ENCODE results near the gene STOML1. TPM values are rescaled to one million over a fixed set of nuclear protein-coding genes. Genes with fewer than 3 reads are reported as not detected.

STOML1 gene
- total RNA-seq, 8 experiments from 2014 or later: 7.7 to 31.4 (median 18.2) TPM

GRCh38 chr15:73936181-73936580 is 55.9 kb downstream of the STOML1 start:
- Histone ChIP-seq H3K4me3 (no peak overlapping the region), H3K4me1 (replicated peaks in 1 of 2) (peaks cover 48 to 51% of the 10 kb centered on the region in 2 donors), H3K27ac (peak overlapping the region; percentile 36 to 70)
- peak in 6 of 8 experiments; percentile 46 to 78 (median 74) for ATAC-seq (replicated peaks in 6 of 8)
- WGBS, 10 experiments: 29 to 93% (median 70%) methylated on average over 2 to 3 of the region's 5 CpGs; no CpG with 5 or more reads in 5 of the 10 experiments
- in situ Hi-C loops (cut with MboI; ENCODE audit: low pct_unique_long_range_greater_than_20kb in 2 of 9, low sequenced_read_pairs in 9 of 9, unreplicated experiment in 9 of 9): no loop called here

- WGBS, 10 experiments: no CpG with 5 or more reads among the region's 4 CpGs
- in situ Hi-C loops (cut with MboI; ENCODE audit: low pct_unique_long_range_greater_than_20kb in 2 of 9, low sequenced_read_pairs in 9 of 9, unreplicated experiment in 9 of 9): no loop called here
- peak in 7 of 8 experiments; percentile 6 to 60 (median 39) for ATAC-seq (replicated peaks in 6 of 8)
Observed at GRCh38 chr15:73935547-73935946, 56.5 kb downstream of the STOML1 start.

GRCh38 chr15:73934281-73934680 is 57.8 kb downstream of the STOML1 start:
- in situ Hi-C loops (cut with MboI; ENCODE audit: low pct_unique_long_range_greater_than_20kb in 2 of 9, low sequenced_read_pairs in 9 of 9, unreplicated experiment in 9 of 9): no loop called here
- Histone ChIP-seq H3K27ac (no peak overlapping the region), H3K4me1 (replicated peaks in 1 of 2) (peaks cover 37 to 39% of the 10 kb centered on the region in 2 donors), H3K4me3 (no peak overlapping the region)
- no peak for ATAC-seq (replicated peaks in 6 of 8)
- 68 to 90% (median 83%) methylated on average over 2 to 3 of the region's 7 CpGs; no CpG with 5 or more reads in 3 of the 10 experiments for WGBS, 10 experiments

More at GRCh38 chr15:73935547-73935946, 56.5 kb downstream of the STOML1 start:
- H3K4me3 ChIP-seq: no peak overlapping the region
- H3K4me1 ChIP-seq (replicated peaks in 1 of 2): peaks cover 41 to 45% of the 10 kb centered on the region in 2 donors
- H3K27ac ChIP-seq: peak overlapping the region; percentile 26 to 70

GRCh38 chr15:73932381-73933191 is 59.5 kb downstream of the STOML1 start:
- WGBS, 10 experiments: 17 to 80% (median 63%) methylated on average over 1 to 6 of the region's 6 CpGs; no CpG with 5 or more reads in 1 of the 10 experiments
- Histone ChIP-seq H3K4me3 (no peak overlapping the region), H3K27ac (no peak overlapping the region), H3K4me1 (replicated peaks in 1 of 2) (peaks cover 40 to 47% of the 10 kb centered on the region in 2 donors)
- ATAC-seq (replicated peaks in 6 of 8): peak in 1 of 8 experiments; percentile 6
- in situ Hi-C loops (cut with MboI; ENCODE audit: low pct_unique_long_range_greater_than_20kb in 2 of 9, low sequenced_read_pairs in 9 of 9, unreplicated experiment in 9 of 9): no loop called here

GRCh38 chr15:73931441-73931840 is 60.7 kb downstream of the STOML1 start:
- in situ Hi-C loops (cut with MboI; ENCODE audit: low pct_unique_long_range_greater_than_20kb in 2 of 9, low sequenced_read_pairs in 9 of 9, unreplicated experiment in 9 of 9): no loop called here

GRCh38 chr15:73930790-73931281 is 61.3 kb downstream of the STOML1 start:
- Histone ChIP-seq H3K4me3 (no peak overlapping the region), H3K27ac (no peak overlapping the region), H3K4me1 (replicated peaks in 1 of 2) (peaks cover 26 to 41% of the 10 kb centered on the region in 2 donors)
- ATAC-seq (replicated peaks in 6 of 8): peak in 1 of 8 experiments; percentile 1
- 5 to 100% (median 100%) methylated on average over 1 to 4 of the region's 7 CpGs; no CpG with 5 or more reads in 7 of the 10 experiments for WGBS, 10 experiments
- in situ Hi-C loops (cut with MboI; ENCODE audit: low pct_unique_long_range_greater_than_20kb in 2 of 9, low sequenced_read_pairs in 9 of 9, unreplicated experiment in 9 of 9): no loop called here

More at GRCh38 chr15:73931441-73931840, 60.7 kb downstream of the STOML1 start:
- no peak for ATAC-seq (replicated peaks in 6 of 8)
- H3K4me3 ChIP-seq: no peak overlapping the region
- WGBS, 10 experiments: 17 to 100% (median 35%) methylated on average over 1 of the region's 2 CpGs; no CpG with 5 or more reads in 4 of the 10 experiments
- peaks cover 29 to 42% of the 10 kb centered on the region in 2 donors for H3K4me1 ChIP-seq (replicated peaks in 1 of 2)
- H3K27ac ChIP-seq: no peak overlapping the region

GRCh38 chr15:73930371-73930770 is 61.7 kb downstream of the STOML1 start:
- Histone ChIP-seq H3K27ac (no peak overlapping the region), H3K4me1 (replicated peaks in 1 of 2) (peaks cover 22 to 40% of the 10 kb centered on the region in 2 donors), H3K4me3 (no peak overlapping the region)
- in situ Hi-C loops (cut with MboI; ENCODE audit: low pct_unique_long_range_greater_than_20kb in 2 of 9, low sequenced_read_pairs in 9 of 9, unreplicated experiment in 9 of 9): no loop called here
- 0 to 35% methylated on average over 1 to 3 of the region's 8 CpGs; no CpG with 5 or more reads in 8 of the 10 experiments for WGBS, 10 experiments
- ATAC-seq (replicated peaks in 6 of 8): peak in 2 of 8 experiments; percentile 9 to 34

- H3K4me3 ChIP-seq: no peak overlapping the region
- H3K4me1 ChIP-seq (replicated peaks in 1 of 2): peaks cover 25 to 48% of the 10 kb centered on the region in 2 donors
- in situ Hi-C loops (cut with MboI; ENCODE audit: low pct_unique_long_range_greater_than_20kb in 2 of 9, low sequenced_read_pairs in 9 of 9, unreplicated experiment in 9 of 9): no loop called here
- 14 to 100% (median 61%) methylated on average over 1 to 4 of the region's 5 CpGs; no CpG with 5 or more reads in 2 of the 10 experiments for WGBS, 10 experiments
- no peak overlapping the region for H3K27ac ChIP-seq
- peak in 5 of 8 experiments; percentile 5 to 29 (median 20) for ATAC-seq (replicated peaks in 6 of 8)
Observed at GRCh38 chr15:73928971-73929627, 63.0 kb downstream of the STOML1 start.

Other genes with a start within 250 kb of the STOML1 start
- gene INSYN1, start 238.9 kb downstream of the STOML1 start, total RNA-seq: 10 to 100 TPM in 5 of 8 experiments, 1 to 10 TPM in 1, under 1 TPM in 2; 0.49 to 46.6 (median 26.5) TPM
- gene TBC1D21, start 118.7 kb downstream of the STOML1 start, total RNA-seq: not detected
- 10 to 100 TPM in 6 of 8 experiments, 1 to 10 TPM in 2; 4.9 to 35.4 (median 15.0) TPM for gene LOXL1, start 65.8 kb downstream of the STOML1 start, total RNA-seq
- 10 to 100 TPM in 5 of 8 experiments, 1 to 10 TPM in 3; 7.2 to 37.8 (median 12.6) TPM for gene PML, start 2.4 kb upstream of the STOML1 start, total RNA-seq
- 1 to 10 TPM in 2 of 8 experiments, under 1 TPM in 6; 0.14 to 5.1 (median 0.42) TPM for gene GOLGA6A, start 90.3 kb upstream of the STOML1 start, total RNA-seq
- gene ISLR2, start 138.3 kb upstream of the STOML1 start, total RNA-seq: 100 to 1,000 TPM in 2 of 8 experiments, 10 to 100 TPM in 3, 1 to 10 TPM in 1, under 1 TPM in 2; 0.22 to 130 (median 37.9) TPM
- gene ISLR, start 181.4 kb upstream of the STOML1 start, total RNA-seq: 100 to 1,000 TPM in 1 of 8 experiments, 1 to 10 TPM in 5, under 1 TPM in 2; 0.54 to 278 (median 1.5) TPM
- gene STRA6, start 210.5 kb upstream of the STOML1 start, total RNA-seq: 10 to 100 TPM in 6 of 8 experiments, 1 to 10 TPM in 2; 1.7 to 53.9 (median 14.3) TPM
- gene CCDC33, start 244.0 kb upstream of the STOML1 start, total RNA-seq: 10 to 100 TPM in 2 of 8 experiments, 1 to 10 TPM in 4, under 1 TPM in 2; 0.66 to 18.3 (median 6.2) TPM